Spleen (tissue), 11 donors: ENCODE results near the gene ITGAE. TPM values are rescaled to one million over a fixed set of nuclear protein-coding genes. Genes with fewer than 3 reads are reported as not detected.
"Not testable (repeated sequence)": the region's sequence is repeated elsewhere in the genome, so short reads cannot be mapped to it uniquely, and the experiment has no call there.

ENCODE experiments used
- DNase-seq: peaks from one replicate; pipeline ENCODE4 v3.0.0-alpha.2; 2020
- H3K27ac ChIP-seq, 8 donors: fragments of 200-600 bp; sonication (generic) in 7 of 8; 1 replicate in 4 of 8; 2 replicates in 4 of 8; pipeline versions ENCODE4 v1.5.0 to v1.8.0; 2016 to 2021; ENCODE audit warnings: inconsistent platforms in 4 of 8, mild to moderate bottlenecking in 4 of 8, moderate library complexity in 1 of 8
- H3K27me3 ChIP-seq, 7 donors: fragments of 200-600 bp; sonication (generic) in 6 of 7; replicated peaks in 1 of 7; 1 replicate in 4 of 7; 2 replicates in 3 of 7; pipeline versions ENCODE4 v1.5.0 to v1.8.0; 2016 to 2021; ENCODE audit warnings: inconsistent platforms in 3 of 7, mild to moderate bottlenecking in 1 of 7
- H3K36me3 ChIP-seq, 6 donors: fragments of 200-600 bp; sonication (generic) in 5 of 6; 1 replicate in 4 of 6; 2 replicates in 2 of 6; pipeline versions ENCODE4 v1.5.0 to v1.8.0; 2016 to 2021; ENCODE audit warnings: inconsistent platforms in 2 of 6
- H3K4me1 ChIP-seq, 6 donors: fragments of 200-600 bp; sonication (generic) in 5 of 6; 1 replicate in 3 of 6; 2 replicates in 3 of 6; pipeline versions ENCODE4 v1.5.0 to v1.8.0; 2016 to 2021; ENCODE audit warnings: inconsistent platforms in 3 of 6
- H3K4me3 ChIP-seq, 8 donors: fragments of 200-600 bp; sonication (generic) in 7 of 8; 1 replicate in 4 of 8; 2 replicates in 4 of 8; pipeline versions ENCODE4 v1.5.0 to v1.8.0; 2016 to 2021; ENCODE audit warnings: inconsistent platforms in 4 of 8, mild to moderate bottlenecking in 4 of 8, moderate library complexity in 2 of 8
- H3K9me3 ChIP-seq, 8 donors: fragments of 200-600 bp; sonication (generic) in 7 of 8; 1 replicate in 4 of 8; 2 replicates in 4 of 8; pipeline versions ENCODE4 v1.5.0 to v1.8.0; 2016 to 2021; ENCODE audit warnings: inconsistent platforms in 4 of 8
- CTCF ChIP-seq, 11 experiments: fragments of 200-600 bp in 7 of 11; fragments of 450-650 bp in 4 of 11; sonication (generic) in 4 of 11; IDR thresholded peaks in 8 of 11; conservative IDR thresholded peaks in 3 of 11; 1 replicate in 7 of 11; 2 replicates in 4 of 11; pipeline versions ENCODE4 v1.4.0 to v1.8.0; 2016 to 2021; ENCODE audit warnings: antibody characterized with exemption in 11 of 11, inconsistent platforms in 4 of 11, mild to moderate bottlenecking in 1 of 11
- POLR2A ChIP-seq, 3 donors: fragments of 450-650 bp; IDR thresholded peaks; one replicate each; pipeline ENCODE4 v1.5.1; 2017; ENCODE audit warnings: antibody characterized with exemption in 3 of 3, mild to moderate bottlenecking in 1 of 3
- POLR2AphosphoS5 ChIP-seq, 3 donors: sonication (generic); formaldehyde crosslinking; IDR thresholded peaks; one replicate each; pipeline ENCODE4 v1.5.1; 2017; ENCODE audit warnings: antibody characterized with exemption in 3 of 3
- WGBS, 5 donors: extraction: QIAGEN DNeasy Blood & Tissue Kit in 3 of 5; methylation state at CpG; one replicate each; pipeline versions ENCODE4 v1.1.5 to v1.1.7; 2013 to 2018; 5-methylcytosine and 5-hydroxymethylcytosine counted together
- intact Hi-C: fragments of 100-400 bp; cut with DNase I; formaldehyde crosslinking; loops from one replicate; pipeline ENCODE4 v1.15.0; 2023; ENCODE audit warnings: low total_unique reads
- polyA plus RNA-seq, 3 donors: library from polyadenylated mRNA; stranded (reverse); fragments of 200-250 nt; gene quantifications; one replicate each; pipeline ENCODE4 v1.2.1, GENCODE V29; 2013
- total RNA-seq, 7 donors: library from RNA; depleted of rRNA in 3 of 7; stranded (reverse); fragments of >200 nt in 3 of 7; fragmentation: NEBNext Ultra II Directional in 4 of 7; extraction: Animal tissue kit (Norgen Biotek cat#: 25700) in 4 of 7; gene quantifications; one replicate each; pipeline versions ENCODE4 v1.1.0 to v1.2.1, GENCODE V29; 2016 to 2021
- donor health status: healthy with polysubstance abuse.
- donor health status: DM: no; HTN: no; CAD: no; lungs with moderate emphysema.
- donor health status: DM: no; HTN: no; CAD: no.
- donor health status: Bipolar disorder and iron deficiency.
- donor health status: healthy.
- donor health status: DM: no; HTN: no; CAD: no.
- donor health status: DM: yes; HTN: yes; CAD: no.

Gene ITGAE
- total and polyA plus RNA-seq, 10 donors = 20.3 to 91.1 (median 28.2) TPM

- WGBS, 5 donors = 43 to 80% (median 57%) methylated on average over 9 of the region's 9 CpGs
These were observed 68.8 kb downstream of the ITGAE start for GRCh38 chr17:3732210-3732621.

GRCh38 chr17:3730881-3731429 lies 70.0 kb downstream of the ITGAE start:
- H3K36me3 ChIP-seq = peaks cover 0 to 7% (median 0%) of the 10 kb centered on the region in 6 donors
- no peak for DNase-seq
- H3K9me3 ChIP-seq = no peaks in the 10 kb centered on the region
- H3K4me3 ChIP-seq = no peak overlapping the region
- H3K4me1 ChIP-seq = peaks cover 3 to 54% (median 30%) of the 10 kb centered on the region in 6 donors
- H3K27me3 ChIP-seq = no peaks in the 10 kb centered on the region
- peak overlapping the region in 6 of 8 donors; percentile 32 to 68 (median 57) for H3K27ac ChIP-seq
- intact Hi-C loops = loop anchor here (10.0 kb wide), 1 partner anchor 46 kb away; no protein-coding TSS in a partner anchor
- 62 to 73% (median 64%) methylated on average over 9 of the region's 9 CpGs for WGBS, 5 donors
- TF ChIP-seq POLR2A (IDR thresholded peaks at IDR 0.05) (no peak), POLR2AphosphoS5 (IDR thresholded peaks at IDR 0.05) (peak in 2 of 3 donors; percentile 30 to 61), CTCF (IDR thresholded peaks at IDR 0.05 in 8 of 11, conservative IDR thresholded peaks at IDR 0.05 in 3 of 11) (no peak)

More at GRCh38 chr17:3732210-3732621, 68.8 kb downstream of the ITGAE start:
- TF ChIP-seq POLR2A (IDR thresholded peaks at IDR 0.05) (no peak), POLR2AphosphoS5 (IDR thresholded peaks at IDR 0.05) (peak in 2 of 3 donors; percentile 48 to 83), CTCF (IDR thresholded peaks at IDR 0.05 in 8 of 11, conservative IDR thresholded peaks at IDR 0.05 in 3 of 11) (peak in 6 of 11 experiments; percentile 13 to 32 (median 22))
- Histone ChIP-seq H3K4me3 (no peak overlapping the region), H3K36me3 (peaks cover 0 to 7% (median 0%) of the 10 kb centered on the region in 6 donors), H3K9me3 (no peaks in the 10 kb centered on the region), H3K27ac (peak overlapping the region in 6 of 8 donors; percentile 43 to 68 (median 57)), H3K27me3 (no peaks in the 10 kb centered on the region), H3K4me1 (peaks cover 3 to 54% (median 26%) of the 10 kb centered on the region in 6 donors)
- DNase-seq = no peak
- intact Hi-C loops = loop anchor here (10.0 kb wide), 1 partner anchor 47 kb away; no protein-coding TSS in a partner anchor

- no peak overlapping the region for H3K27ac ChIP-seq
- no peak overlapping the region for H3K4me3 ChIP-seq
- 81 to 99% (median 94%) methylated on average over 6 of the region's 6 CpGs for WGBS, 5 donors
- H3K27me3 ChIP-seq = no peaks in the 10 kb centered on the region
- H3K4me1 ChIP-seq = peaks cover 3 to 58% (median 36%) of the 10 kb centered on the region in 6 donors
- TF ChIP-seq POLR2AphosphoS5 (IDR thresholded peaks at IDR 0.05) (no peak), POLR2A (IDR thresholded peaks at IDR 0.05) (no peak)
- H3K9me3 ChIP-seq = no peaks in the 10 kb centered on the region
- intact Hi-C loops = loop anchor here (10.0 kb wide), 1 partner anchor 45 kb away; no protein-coding TSS in a partner anchor
- peaks cover 0 to 7% (median 0%) of the 10 kb centered on the region in 6 donors for H3K36me3 ChIP-seq
- no peak for DNase-seq
These were observed 71.1 kb downstream of the ITGAE start for GRCh38 chr17:3729881-3730280.

- H3K27me3 ChIP-seq, H3K9me3 ChIP-seq, DNase-seq, H3K27ac ChIP-seq, H3K4me3 ChIP-seq, intact Hi-C loops, H3K36me3 ChIP-seq: not testable (repeated sequence)
- WGBS, 5 donors = 94 to 100% (median 94%) methylated on average over 3 of the region's 3 CpGs
- H3K4me1 ChIP-seq = peaks cover 7 to 59% (median 45%) of the 10 kb centered on the region in 6 donors
These were observed 72.9 kb downstream of the ITGAE start for GRCh38 chr17:3728099-3728498.

- H3K4me3 ChIP-seq = no peak overlapping the region
- TF ChIP-seq POLR2A (IDR thresholded peaks at IDR 0.05) = no peak
- TF ChIP-seq CTCF (IDR thresholded peaks at IDR 0.05 in 8 of 11, conservative IDR thresholded peaks at IDR 0.05 in 3 of 11) = no peak
- peak in 1 of 3 donors; percentile 54 for TF ChIP-seq POLR2AphosphoS5 (IDR thresholded peaks at IDR 0.05)
- no peaks in the 10 kb centered on the region for H3K9me3 ChIP-seq
- peak overlapping the region in 3 of 8 donors; percentile 29 to 47 (median 46) for H3K27ac ChIP-seq
- WGBS, 5 donors = 34 to 90% (median 55%) methylated on average over 2 of the region's 2 CpGs
- peaks cover 14 to 59% (median 47%) of the 10 kb centered on the region in 6 donors for H3K4me1 ChIP-seq
- DNase-seq = no peak
- peaks cover 0 to 8% (median 0%) of the 10 kb centered on the region in 6 donors for H3K36me3 ChIP-seq
- intact Hi-C loops = no loop called here
- H3K27me3 ChIP-seq = no peaks in the 10 kb centered on the region
These were observed 73.9 kb downstream of the ITGAE start for GRCh38 chr17:3727041-3727440.
